K562 (cell line): ENCODE data around the gene BRD4. TPM values are rescaled to one million over a fixed set of nuclear protein-coding genes. Genes with fewer than 3 reads are reported as not detected.
"Not testable (repeated sequence)": the region's sequence is repeated elsewhere in the genome, so short reads cannot be mapped to it uniquely, and the experiment has no call there.

Experiments used
- ATAC-seq: fragments of 200-7000 bp; cut with Tn5 transposase; 3 replicates; pipeline ENCODE4 v1.9.1; 2020; ENCODE audit warnings: moderate library complexity
- BruUV-seq: library from RNA; stranded (reverse); fragments of 400-500 nt; replicated peaks from 2 replicates; lab custom pipeline; 2021; lab: Mats Ljungman, UMichigan
- CTCF ChIA-PET: fragments of 300-600 bp; formaldehyde crosslinking; extraction: SDS; loops from one replicate; lab custom pipeline; 2021; ENCODE audit warnings: low intra/inter-chr PET ratio; lab: Yijun Ruan, JAX
- POLR2A ChIA-PET: fragments of 300-600, 350-650 bp; sonication (Branson Sonifier 250); formaldehyde crosslinking; extraction: SDS; loops from one replicate; lab custom pipeline; 2021; ENCODE audit warnings: antibody characterized with exemption, inconsistent platforms; lab: Yijun Ruan, JAX
- DNase-seq, 4 experiments: peaks; one replicate each; pipeline versions ENCODE4 v3.0.0 to v3.0.0-alpha.2; 2011 to 2018; ENCODE audit warnings: low spot score in 3 of 4, mixed read lengths in 3 of 4; ENCODE audit errors: extremely low read depth in 1 of 4
- FAIRE-seq: peaks from 2 replicates; lab custom pipeline; 2011; peaks lifted over from hg19 to GRCh38; lab: Jason Lieb, UNC
- H2AFZ ChIP-seq: 2 replicates; pipeline ENCODE4 v1.6.0; 2011; ENCODE audit warnings: low read depth, low read length, control low read depth, inconsistent platforms
- H3K27ac ChIP-seq: fragments of 200-600 bp; 3 replicates; pipeline ENCODE4 v1.8.0; 2011; ENCODE audit warnings: low read depth, mild to moderate bottlenecking, control low read depth, inconsistent platforms, low read length, moderate library complexity, mixed read lengths; ENCODE audit errors: extremely low read depth
- H3K27me3 ChIP-seq, 2 experiments: fragments of 300-600 bp in 1 of 2; 2 replicates in 1 of 2; 3 replicates in 1 of 2; pipeline versions ENCODE4 v1.6.0 to v1.8.0; 2011; ENCODE audit warnings: inconsistent platforms in 2 of 2, low read length in 2 of 2, mild to moderate bottlenecking in 1 of 2, mixed read lengths in 1 of 2, moderate library complexity in 1 of 2; ENCODE audit not compliant: control insufficient read depth in 2 of 2, insufficient read depth in 2 of 2
- H3K36me3 ChIP-seq: fragments of 300-600 bp; 3 replicates; pipeline ENCODE4 v1.8.0; 2011; ENCODE audit warnings: mild to moderate bottlenecking, low read length, inconsistent platforms; ENCODE audit not compliant: control insufficient read depth, insufficient read depth
- H3K4me1 ChIP-seq, 2 experiments: fragments of 200-600 bp in 1 of 2; replicated peaks in 1 of 2; 2 replicates in 1 of 2; 3 replicates in 1 of 2; pipeline versions ENCODE4 v1.5.1 to v1.8.0; 2011; ENCODE audit warnings: inconsistent platforms in 2 of 2, low read length in 2 of 2, mild to moderate bottlenecking in 1 of 2, mixed read lengths in 1 of 2, moderate library complexity in 1 of 2; ENCODE audit not compliant: control insufficient read depth in 2 of 2, insufficient read depth in 2 of 2
- H3K4me2 ChIP-seq: 2 replicates; pipeline ENCODE4 v1.6.1; 2011; ENCODE audit warnings: low read length, control low read depth, inconsistent platforms, mixed read lengths; ENCODE audit not compliant: insufficient read depth
- H3K4me3 ChIP-seq: fragments of 200-600 bp; sonication (generic), shearing (Covaris generic); 2 replicates; pipeline ENCODE4 v1.5.1; 2016; ENCODE audit warnings: control low read depth, inconsistent platforms
- H3K79me2 ChIP-seq: fragments of 200-600 bp; 3 replicates; pipeline ENCODE4 v1.8.0; 2011; ENCODE audit warnings: low read length, inconsistent platforms; ENCODE audit not compliant: control insufficient read depth, insufficient read depth
- H3K9ac ChIP-seq, 2 experiments: 2 replicates each; pipeline versions ENCODE4 v1.6.0 to v1.6.1; 2011; ENCODE audit warnings: low read depth in 2 of 2, low read length in 2 of 2, control low read depth in 1 of 2, inconsistent platforms in 1 of 2, mild to moderate bottlenecking in 1 of 2, mixed read lengths in 1 of 2; ENCODE audit not compliant: insufficient read depth in 1 of 2
- H3K9me1 ChIP-seq: one replicate; pipeline ENCODE4 v1.6.0; 2011; ENCODE audit warnings: inconsistent platforms, mild to moderate bottlenecking, low read length, moderate library complexity; ENCODE audit not compliant: control insufficient read depth, insufficient read depth
- H3K9me3 ChIP-seq: replicated peaks from 2 replicates; pipeline ENCODE4 v1.5.1; 2011; ENCODE audit warnings: low read depth, low read length, inconsistent platforms; ENCODE audit not compliant: control insufficient read depth, insufficient read depth
- H4K20me1 ChIP-seq: replicated peaks from 2 replicates; pipeline ENCODE4 v1.6.1; 2011; ENCODE audit warnings: low read length, inconsistent platforms, mixed read lengths; ENCODE audit not compliant: control insufficient read depth, insufficient read depth
- BRD4 ChIP-seq: fragments of 200-600 bp; sonication (generic); IDR thresholded peaks from 2 replicates; pipeline ENCODE4 v1.6.1; 2017; ENCODE audit warnings: inconsistent platforms
- EP300 ChIP-seq: IDR thresholded peaks from 2 replicates; pipeline ENCODE4 v1.6.1; 2012; ENCODE audit warnings: low read length, improper control_type of control experiment
- ETV6 ChIP-seq, 3 experiments: fragments of 150-350 bp in 1 of 3; sonication (generic) in 1 of 3; formaldehyde crosslinking in 1 of 3; IDR thresholded peaks; 2 replicates each; pipeline versions ENCODE4 v1.6.1 to v1.8.0; 2014 to 2022; ENCODE audit warnings: borderline replicate concordance in 2 of 3, low read depth in 2 of 3, antibody characterized with exemption in 1 of 3, low read length in 1 of 3, mild to moderate bottlenecking in 1 of 3, missing genetic modification reagents in 1 of 3
- HEY1 ChIP-seq: fragments of 250-450 bp; sonication (Bioruptor Pico); IDR thresholded peaks from 2 replicates; pipeline ENCODE4 v1.5.0; 2020; ENCODE audit warnings: mild to moderate bottlenecking, moderate library complexity, borderline replicate concordance
- KLF10 ChIP-seq: fragments of 250-450 bp; sonication (Bioruptor Pico); IDR thresholded peaks from 2 replicates; pipeline ENCODE4 v1.6.1; 2021; ENCODE audit warnings: matching md5 sums
- MYC ChIP-seq, 2 experiments: fragments of 250-450 bp in 1 of 2; sonication (Bioruptor Pico) in 1 of 2; IDR thresholded peaks; 2 replicates each; pipeline versions ENCODE4 v1.5.1 to v1.6.1; 2012 to 2021; ENCODE audit warnings: low read depth in 2 of 2, borderline replicate concordance in 1 of 2, improper control_type of control experiment in 1 of 2, low read length in 1 of 2, mild to moderate bottlenecking in 1 of 2, moderate library complexity in 1 of 2
- POLR2A ChIP-seq: fragments of 450-650 bp; conservative IDR thresholded peaks from 2 replicates; pipeline ENCODE4 v1.6.1; 2016
- ZSCAN32 ChIP-seq: fragments of 450-650 bp; formaldehyde crosslinking; IDR thresholded peaks from 2 replicates; pipeline ENCODE4 v1.4.0; 2020; ENCODE audit warnings: mild to moderate bottlenecking, moderate library complexity
- WGBS: fragments of 100-300 bp; shearing (Covaris generic); methylation state at CpG from one replicate; pipeline ENCODE4 v1.1.6; 2016; ENCODE audit warnings: low coverage, mixed read lengths; ENCODE audit not compliant: insufficient coverage; ENCODE audit errors: missing lambda C conversion rate; 5-methylcytosine and 5-hydroxymethylcytosine counted together
- in situ Hi-C: fragments of 300-500 bp; cut with MboI; formaldehyde crosslinking; loops from 4 replicates; pipeline ENCODE4 v1.15.0; 2018; ENCODE audit warnings: inconsistent platforms, mixed read lengths
- intact Hi-C: fragments of 100-400 bp; cut with micrococcal nuclease; formaldehyde crosslinking; loops from 2 replicates; pipeline ENCODE4 v1.14.2; 2022
- polyA plus RNA-seq, 8 experiments: library from polyadenylated mRNA; depleted of rRNA in 4 of 8; stranded (reverse) in 5 of 8; unstranded in 3 of 8; fragments of >200 nt; fragmentation: Nextera tagmentation in 2 of 8; fragmentation: Illumina TruSeq in 1 of 8; extraction: Ambion mirVana in 2 of 8; extraction: Trizol in 1 of 8; gene quantifications; 2 replicates each; pipeline versions ENCODE4 v1.2.1 to v1.2.3, GENCODE V29; 2011 to 2014; ENCODE audit warnings: inconsistent platforms in 1 of 8, missing spikeins in 1 of 8
- total RNA-seq, 7 experiments: library from RNA; depleted of rRNA in 6 of 7; stranded (reverse); fragments of >200 nt in 6 of 7; fragmentation: Illumina TruSeq in 2 of 7; extraction: Trizol in 2 of 7; gene quantifications; 2 replicates each; pipeline versions ENCODE4 v1.2.1 to v1.2.3, GENCODE V29; 2011 to 2021; ENCODE audit warnings: low replicate concordance in 1 of 7
- TF ChIP-seq, protein P1 (sequence below): fragments of 450-650 bp; formaldehyde crosslinking; IDR thresholded peaks from 2 replicates; pipeline ENCODE4 v1.4.0; 2020; ENCODE audit warnings: mild to moderate bottlenecking, moderate library complexity

The BRD4 gene
- total and polyA plus RNA-seq, 9 of the 15 experiments (the other 6 are each of a cell fraction or from before 2014, with no cell fraction given): 1.8 to 105 (median 15.6) TPM

DNA sequence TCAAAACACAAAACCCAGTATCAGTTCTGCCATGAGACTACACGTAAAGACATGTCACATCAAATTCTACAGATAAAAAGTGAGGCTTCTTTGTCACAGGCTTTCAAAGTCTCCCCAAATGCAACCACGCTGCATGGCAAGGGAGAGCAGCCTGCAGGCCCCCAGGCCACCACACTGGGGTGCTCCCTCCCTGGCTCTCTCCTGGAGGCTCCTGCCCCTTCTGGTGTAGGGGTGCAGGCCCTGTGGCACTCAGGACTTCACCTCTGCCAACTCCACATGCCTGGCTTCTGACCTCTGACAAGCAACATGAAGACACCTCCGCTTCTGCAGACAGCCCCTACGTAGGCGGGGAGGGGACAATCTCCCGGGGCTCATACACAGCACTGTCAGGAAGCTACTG, 32.9 kb upstream of the BRD4 start (continued):
- TF ChIP-seq, protein P1, sequence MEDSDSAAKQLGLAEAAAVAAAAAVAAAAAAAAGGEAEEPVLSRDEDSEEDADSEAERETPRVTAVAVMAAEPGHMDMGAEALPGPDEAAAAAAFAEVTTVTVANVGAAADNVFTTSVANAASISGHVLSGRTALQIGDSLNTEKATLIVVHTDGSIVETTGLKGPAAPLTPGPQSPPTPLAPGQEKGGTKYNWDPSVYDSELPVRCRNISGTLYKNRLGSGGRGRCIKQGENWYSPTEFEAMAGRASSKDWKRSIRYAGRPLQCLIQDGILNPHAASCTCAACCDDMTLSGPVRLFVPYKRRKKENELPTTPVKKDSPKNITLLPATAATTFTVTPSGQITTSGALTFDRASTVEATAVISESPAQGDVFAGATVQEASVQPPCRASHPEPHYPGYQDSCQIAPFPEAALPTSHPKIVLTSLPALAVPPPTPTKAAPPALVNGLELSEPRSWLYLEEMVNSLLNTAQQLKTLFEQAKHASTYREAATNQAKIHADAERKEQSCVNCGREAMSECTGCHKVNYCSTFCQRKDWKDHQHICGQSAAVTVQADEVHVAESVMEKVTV (CRISPR knock-in tag): no peak
- TF ChIP-seq BRD4 (no peak), KLF10 (CRISPR knock-in tag) (no peak), POLR2A (0 out of 2 replicates have a peak, but pooled peaks have one; percentile 27), ETV6 (IDR thresholded peaks at IDR 0.05; ENCODE audit: borderline replicate concordance in 1 of 2, low read depth in 2 of 2, low read length in 1 of 2) (no peak), ETV6 (CRISPR knock-in tag; IDR thresholded peaks at IDR 0.05; ENCODE audit: borderline replicate concordance) (no peak), HEY1 (CRISPR knock-in tag) (no peak), ZSCAN32 (CRISPR knock-in tag) (no peak), EP300 (no peak), MYC (IDR thresholded peaks at IDR 0.05; ENCODE audit: low read depth, low read length) (no peak), MYC (CRISPR knock-in tag; IDR thresholded peaks at IDR 0.05; ENCODE audit: borderline replicate concordance, low read depth) (no peak)
- TF ChIP-seq, all 486 proteins: peak for 2

GRCh38 chr19:15363791-15364190, 31.5 kb upstream of the BRD4 start:
- BruUV-seq, CTCF ChIA-PET, intact Hi-C loops, H3K4me3 ChIP-seq, H3K4me2 ChIP-seq, ATAC-seq, H3K9me3 ChIP-seq, H3K27me3 ChIP-seq, in situ Hi-C loops, H3K9ac ChIP-seq, H3K27ac ChIP-seq, H4K20me1 ChIP-seq, DNase-seq, H3K9me1 ChIP-seq, H3K79me2 ChIP-seq, H3K4me1 ChIP-seq, H2AFZ ChIP-seq, FAIRE-seq: not testable (repeated sequence)
- H3K36me3 ChIP-seq: peaks cover 72% of the 10 kb centered on the region; the same call in 2 of the 3 replicates
- POLR2A ChIA-PET: interaction anchor here (1.1 kb wide), 1 partner anchor 13 kb away, joined by 3 read pairs; no protein-coding TSS in a partner anchor
- 64% methylated on average over 2 of the region's 3 CpGs for WGBS
